ENCODE data around the gene VWA8.
"Not testable (repeated sequence)": the region's sequence is repeated elsewhere in the genome, so short reads cannot be mapped to it uniquely, and the experiment has no call there.

VWA8 gene

GRCh38 chr13:41802043-41802683 lies 158.7 kb downstream of the VWA8 start:
- no peak for DNase-seq

- DNase-seq: no peak
These were observed 169.9 kb downstream of the VWA8 start for GRCh38 chr13:41791056-41791455.

- no peak for DNase-seq
These were observed 172.4 kb downstream of the VWA8 start for GRCh38 chr13:41788552-41788951.

- DNase-seq: no peak
These were observed 175.3 kb downstream of the VWA8 start for GRCh38 chr13:41785402-41786172.

GRCh38 chr13:41782086-41782485 lies 178.8 kb downstream of the VWA8 start:
- no peak for DNase-seq

GRCh38 chr13:41780715-41781706 lies 179.9 kb downstream of the VWA8 start:
- DNase-seq: no peak

- DNase-seq: no peak
These were observed 185.7 kb downstream of the VWA8 start for GRCh38 chr13:41775251-41775650.

- no peak for DNase-seq
These were observed 186.2 kb downstream of the VWA8 start for GRCh38 chr13:41774605-41775218.

GRCh38 chr13:41767801-41768200 lies 193.1 kb downstream of the VWA8 start:
- no peak for DNase-seq

GRCh38 chr13:41766439-41766838 lies 194.5 kb downstream of the VWA8 start:
- DNase-seq: no peak

GRCh38 chr13:41765813-41766212 lies 195.1 kb downstream of the VWA8 start:
- DNase-seq: no peak

- DNase-seq: no peak
These were observed 195.9 kb downstream of the VWA8 start for GRCh38 chr13:41765020-41765419.

- no peak for DNase-seq
These were observed 196.4 kb downstream of the VWA8 start for GRCh38 chr13:41764558-41764957.

GRCh38 chr13:41763782-41764181 lies 197.1 kb downstream of the VWA8 start:
- no peak for DNase-seq

GRCh38 chr13:41762796-41763195 lies 198.1 kb downstream of the VWA8 start:
- no peak for DNase-seq

- DNase-seq: no peak
These were observed 204.6 kb downstream of the VWA8 start for GRCh38 chr13:41756198-41756880.

GRCh38 chr13:41751734-41752445 lies 209.0 kb downstream of the VWA8 start:
- no peak for DNase-seq

- DNase-seq: no peak
These were observed 209.6 kb downstream of the VWA8 start for GRCh38 chr13:41751277-41751676.

- no peak for DNase-seq
These were observed 214.7 kb downstream of the VWA8 start for GRCh38 chr13:41746259-41746658.

GRCh38 chr13:41745496-41745895 lies 215.4 kb downstream of the VWA8 start:
- not testable (repeated sequence) for DNase-seq

- DNase-seq: no peak
These were observed 217.9 kb downstream of the VWA8 start for GRCh38 chr13:41742917-41743552.

Data from CD4-positive, alpha-beta T cell treated with Interleukin-4 for 1 hour (primary cell).